Spleen (tissue), 11 donors: ENCODE data around the gene ITPR1. TPM values are rescaled to one million over a fixed set of nuclear protein-coding genes. Genes with fewer than 3 reads are reported as not detected.

Experiments used
- DNase-seq: peaks from one replicate; pipeline ENCODE4 v3.0.0-alpha.2; 2020
- H3K27ac ChIP-seq, 8 donors: fragments of 200-600 bp; sonication (generic) in 7 of 8; 1 replicate in 4 of 8; 2 replicates in 4 of 8; pipeline versions ENCODE4 v1.5.0 to v1.8.0; 2016 to 2021; ENCODE audit warnings: inconsistent platforms in 4 of 8, mild to moderate bottlenecking in 4 of 8, moderate library complexity in 1 of 8
- H3K27me3 ChIP-seq, 7 donors: fragments of 200-600 bp; sonication (generic) in 6 of 7; replicated peaks in 1 of 7; 1 replicate in 4 of 7; 2 replicates in 3 of 7; pipeline versions ENCODE4 v1.5.0 to v1.8.0; 2016 to 2021; ENCODE audit warnings: inconsistent platforms in 3 of 7, mild to moderate bottlenecking in 1 of 7
- H3K36me3 ChIP-seq, 6 donors: fragments of 200-600 bp; sonication (generic) in 5 of 6; 1 replicate in 4 of 6; 2 replicates in 2 of 6; pipeline versions ENCODE4 v1.5.0 to v1.8.0; 2016 to 2021; ENCODE audit warnings: inconsistent platforms in 2 of 6
- H3K4me1 ChIP-seq, 6 donors: fragments of 200-600 bp; sonication (generic) in 5 of 6; 1 replicate in 3 of 6; 2 replicates in 3 of 6; pipeline versions ENCODE4 v1.5.0 to v1.8.0; 2016 to 2021; ENCODE audit warnings: inconsistent platforms in 3 of 6
- H3K4me3 ChIP-seq, 8 donors: fragments of 200-600 bp; sonication (generic) in 7 of 8; 1 replicate in 4 of 8; 2 replicates in 4 of 8; pipeline versions ENCODE4 v1.5.0 to v1.8.0; 2016 to 2021; ENCODE audit warnings: inconsistent platforms in 4 of 8, mild to moderate bottlenecking in 4 of 8, moderate library complexity in 2 of 8
- H3K9me3 ChIP-seq, 8 donors: fragments of 200-600 bp; sonication (generic) in 7 of 8; 1 replicate in 4 of 8; 2 replicates in 4 of 8; pipeline versions ENCODE4 v1.5.0 to v1.8.0; 2016 to 2021; ENCODE audit warnings: inconsistent platforms in 4 of 8
- POLR2A ChIP-seq, 3 donors: fragments of 450-650 bp; IDR thresholded peaks; one replicate each; pipeline ENCODE4 v1.5.1; 2017; ENCODE audit warnings: antibody characterized with exemption in 3 of 3, mild to moderate bottlenecking in 1 of 3
- POLR2AphosphoS5 ChIP-seq, 3 donors: sonication (generic); formaldehyde crosslinking; IDR thresholded peaks; one replicate each; pipeline ENCODE4 v1.5.1; 2017; ENCODE audit warnings: antibody characterized with exemption in 3 of 3
- WGBS, 5 donors: extraction: QIAGEN DNeasy Blood & Tissue Kit in 3 of 5; methylation state at CpG; one replicate each; pipeline versions ENCODE4 v1.1.5 to v1.1.7; 2013 to 2018; 5-methylcytosine and 5-hydroxymethylcytosine counted together
- intact Hi-C: fragments of 100-400 bp; cut with DNase I; formaldehyde crosslinking; loops from one replicate; pipeline ENCODE4 v1.15.0; 2023; ENCODE audit warnings: low total_unique reads
- polyA plus RNA-seq, 3 donors: library from polyadenylated mRNA; stranded (reverse); fragments of 200-250 nt; gene quantifications; one replicate each; pipeline ENCODE4 v1.2.1, GENCODE V29; 2013
- total RNA-seq, 7 donors: library from RNA; depleted of rRNA in 3 of 7; stranded (reverse); fragments of >200 nt in 3 of 7; fragmentation: NEBNext Ultra II Directional in 4 of 7; extraction: Animal tissue kit (Norgen Biotek cat#: 25700) in 4 of 7; gene quantifications; one replicate each; pipeline versions ENCODE4 v1.1.0 to v1.2.1, GENCODE V29; 2016 to 2021
- TF ChIP-seq, protein P1 (sequence below), 11 experiments: fragments of 200-600 bp in 7 of 11; fragments of 450-650 bp in 4 of 11; sonication (generic) in 4 of 11; IDR thresholded peaks in 8 of 11; conservative IDR thresholded peaks in 3 of 11; 1 replicate in 7 of 11; 2 replicates in 4 of 11; pipeline versions ENCODE4 v1.4.0 to v1.8.0; 2016 to 2021; ENCODE audit warnings: antibody characterized with exemption in 11 of 11, inconsistent platforms in 4 of 11, mild to moderate bottlenecking in 1 of 11
- donor health status: healthy with polysubstance abuse.
- donor health status: DM: no; HTN: no; CAD: no; lungs with moderate emphysema.
- donor health status: DM: no; HTN: no; CAD: no.
- donor health status: Bipolar disorder and iron deficiency.
- donor health status: healthy.
- donor health status: DM: no; HTN: no; CAD: no.
- donor health status: DM: yes; HTN: yes; CAD: no.

ITPR1 gene
- total and polyA plus RNA-seq, 10 donors: 17.5 to 194 (median 129) TPM

DNA sequence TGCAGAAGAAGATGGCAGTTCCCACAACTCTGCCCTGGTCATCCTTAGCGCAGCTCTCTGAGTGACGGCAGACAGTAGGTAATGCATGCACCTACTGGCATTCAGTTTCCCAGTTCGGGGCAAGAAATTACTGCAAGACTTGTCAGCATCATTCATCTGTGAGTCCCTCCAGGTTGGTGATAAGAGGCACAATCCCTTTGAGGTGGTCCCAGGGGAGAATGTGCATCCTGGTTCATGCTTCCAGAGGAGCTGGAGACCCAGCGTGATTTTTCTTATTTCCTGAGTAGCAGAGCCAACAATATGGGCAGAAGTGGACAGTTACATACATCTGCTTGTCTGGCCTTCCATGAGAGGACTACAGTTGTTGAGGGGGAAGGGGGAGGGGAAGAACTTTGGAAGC, 250.2 kb downstream of the ITPR1 start:
- Histone ChIP-seq H3K36me3 (peaks cover 0 to 67% (median 4%) of the 10 kb centered on the region in 6 donors), H3K4me1 (peaks cover 12 to 53% (median 31%) of the 10 kb centered on the region in 6 donors), H3K27ac (no peak overlapping the region), H3K27me3 (no peaks in the 10 kb centered on the region), H3K9me3 (no peaks in the 10 kb centered on the region), H3K4me3 (no peak overlapping the region)
- DNase-seq: no peak
- intact Hi-C loops: no loop called here
- TF ChIP-seq POLR2A (IDR thresholded peaks at IDR 0.05): no peak
- no peak for TF ChIP-seq POLR2AphosphoS5 (IDR thresholded peaks at IDR 0.05)
- TF ChIP-seq, protein P1, sequence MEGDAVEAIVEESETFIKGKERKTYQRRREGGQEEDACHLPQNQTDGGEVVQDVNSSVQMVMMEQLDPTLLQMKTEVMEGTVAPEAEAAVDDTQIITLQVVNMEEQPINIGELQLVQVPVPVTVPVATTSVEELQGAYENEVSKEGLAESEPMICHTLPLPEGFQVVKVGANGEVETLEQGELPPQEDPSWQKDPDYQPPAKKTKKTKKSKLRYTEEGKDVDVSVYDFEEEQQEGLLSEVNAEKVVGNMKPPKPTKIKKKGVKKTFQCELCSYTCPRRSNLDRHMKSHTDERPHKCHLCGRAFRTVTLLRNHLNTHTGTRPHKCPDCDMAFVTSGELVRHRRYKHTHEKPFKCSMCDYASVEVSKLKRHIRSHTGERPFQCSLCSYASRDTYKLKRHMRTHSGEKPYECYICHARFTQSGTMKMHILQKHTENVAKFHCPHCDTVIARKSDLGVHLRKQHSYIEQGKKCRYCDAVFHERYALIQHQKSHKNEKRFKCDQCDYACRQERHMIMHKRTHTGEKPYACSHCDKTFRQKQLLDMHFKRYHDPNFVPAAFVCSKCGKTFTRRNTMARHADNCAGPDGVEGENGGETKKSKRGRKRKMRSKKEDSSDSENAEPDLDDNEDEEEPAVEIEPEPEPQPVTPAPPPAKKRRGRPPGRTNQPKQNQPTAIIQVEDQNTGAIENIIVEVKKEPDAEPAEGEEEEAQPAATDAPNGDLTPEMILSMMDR (IDR thresholded peaks at IDR 0.05 in 8 of 11, conservative IDR thresholded peaks at IDR 0.05 in 3 of 11): no peak
- WGBS, 5 donors: 89 to 98% (median 94%) methylated on average over 4 of the region's 4 CpGs

DNA sequence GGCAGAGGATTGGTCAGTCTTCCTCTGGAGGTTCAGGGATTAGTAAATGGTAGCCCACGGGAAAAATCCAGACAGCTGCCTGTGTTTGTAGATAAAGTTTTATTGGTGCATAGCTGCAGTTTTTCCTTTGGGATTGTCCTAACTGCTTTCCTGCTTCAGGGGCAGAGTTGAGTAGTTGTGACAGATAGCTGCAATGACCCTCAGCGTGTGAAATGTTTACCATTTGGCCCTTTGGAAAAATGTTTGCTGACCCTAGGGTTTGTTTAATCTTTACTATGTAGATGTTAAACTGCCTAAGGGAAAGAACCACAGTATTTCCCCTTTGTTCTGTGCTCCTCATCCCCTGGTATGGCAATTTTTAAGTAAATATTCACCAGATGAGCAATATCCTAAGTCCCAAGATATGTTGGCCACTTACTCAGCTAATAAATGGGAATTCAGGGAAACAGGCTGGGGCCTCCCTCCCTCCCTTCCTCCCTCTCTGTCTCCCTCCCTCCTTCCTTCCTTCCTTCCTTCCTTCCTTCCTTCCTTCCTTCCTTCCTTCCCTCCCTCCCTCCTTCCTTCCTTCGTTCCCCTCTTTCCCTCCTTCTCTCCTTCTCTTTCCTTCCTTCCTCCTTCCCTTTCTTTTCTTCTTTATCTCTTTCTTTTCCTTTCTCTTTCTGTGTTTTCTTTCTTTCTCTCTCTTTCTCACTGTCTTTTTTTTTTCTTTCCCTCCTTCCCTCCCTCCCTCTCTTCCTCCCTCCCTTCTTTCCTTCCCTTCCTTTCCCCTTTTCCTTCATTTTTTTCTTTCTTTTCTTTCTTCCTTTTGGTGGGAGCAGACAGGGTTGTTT, 251.5 kb downstream of the ITPR1 start:
- H3K4me1 ChIP-seq: peaks cover 12 to 53% (median 34%) of the 10 kb centered on the region in 6 donors
- no peak for DNase-seq
- 70 to 82% (median 74%) methylated on average over 3 of the region's 3 CpGs for WGBS, 5 donors
- H3K4me3 ChIP-seq: no peak overlapping the region
- H3K27me3 ChIP-seq: no peaks in the 10 kb centered on the region
- H3K27ac ChIP-seq: no peak overlapping the region
- TF ChIP-seq, protein P1 (IDR thresholded peaks at IDR 0.05 in 8 of 11, conservative IDR thresholded peaks at IDR 0.05 in 3 of 11): no peak
- intact Hi-C loops: no loop called here
- H3K9me3 ChIP-seq: no peaks in the 10 kb centered on the region
- peaks cover 0 to 62% (median 4%) of the 10 kb centered on the region in 6 donors for H3K36me3 ChIP-seq

DNA sequence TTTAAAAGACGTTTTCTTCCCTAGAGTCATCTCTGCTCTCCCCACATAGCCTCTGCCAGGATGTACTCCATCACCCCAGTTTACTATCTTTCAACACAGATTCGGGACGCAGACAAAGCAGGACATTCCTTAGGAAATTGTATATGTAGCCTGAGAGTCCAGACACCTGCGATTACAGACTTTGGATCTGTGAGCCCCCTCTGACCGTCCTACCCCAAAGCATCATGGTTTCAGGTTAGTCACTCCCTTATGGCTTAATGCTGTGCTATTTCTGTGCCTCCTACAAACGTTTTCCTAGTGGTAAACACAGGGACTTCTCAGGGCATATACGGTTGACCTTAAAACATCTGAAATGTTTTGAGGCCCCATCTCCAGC, 252.1 kb downstream of the ITPR1 start:
- 70 to 83% (median 81%) methylated on average over 7 of the region's 7 CpGs for WGBS, 5 donors
- no peak overlapping the region for H3K4me3 ChIP-seq
- no peak for DNase-seq
- intact Hi-C loops: no loop called here
- H3K27me3 ChIP-seq: no peaks in the 10 kb centered on the region
- H3K36me3 ChIP-seq: peaks cover 0 to 64% (median 4%) of the 10 kb centered on the region in 6 donors
- H3K9me3 ChIP-seq: no peaks in the 10 kb centered on the region
- no peak overlapping the region for H3K27ac ChIP-seq
- no peak for TF ChIP-seq POLR2A (IDR thresholded peaks at IDR 0.05)
- TF ChIP-seq, protein P1 (IDR thresholded peaks at IDR 0.05 in 8 of 11, conservative IDR thresholded peaks at IDR 0.05 in 3 of 11): no peak
- TF ChIP-seq POLR2AphosphoS5 (IDR thresholded peaks at IDR 0.05): no peak
- peaks cover 16 to 53% (median 36%) of the 10 kb centered on the region in 6 donors for H3K4me1 ChIP-seq

DNA sequence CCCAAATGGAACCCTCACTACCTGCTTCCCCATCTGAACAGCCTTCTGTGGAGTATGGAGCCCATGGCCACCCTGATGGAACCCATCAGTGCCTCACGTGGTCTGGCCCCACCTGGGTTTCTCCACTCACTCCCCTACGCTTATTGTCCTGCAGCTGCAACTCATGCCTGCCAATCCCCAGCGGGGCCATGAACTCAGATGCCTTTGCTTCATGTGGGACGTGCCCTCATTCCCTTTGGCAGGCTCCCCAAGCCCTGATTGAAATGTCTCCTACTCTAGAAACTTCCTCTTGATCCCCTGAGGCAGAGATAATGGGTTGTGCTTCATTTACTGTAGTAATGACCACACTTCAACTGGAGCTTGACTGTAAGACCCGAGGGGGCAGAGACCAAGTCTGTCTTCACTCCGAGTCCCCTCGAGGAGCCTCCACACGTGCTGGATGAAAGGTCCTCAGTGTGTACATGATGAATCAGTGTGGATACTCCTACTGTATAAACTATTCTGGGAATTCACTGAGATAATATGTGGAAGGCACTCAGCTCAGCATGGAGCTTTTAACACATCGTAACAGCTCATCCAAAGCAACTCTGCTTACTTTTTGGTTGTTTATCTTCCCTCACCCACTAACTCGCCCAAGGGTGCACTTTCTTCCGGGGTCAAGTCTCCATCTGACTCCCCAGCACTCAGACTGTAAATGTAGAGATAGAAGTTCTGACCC, 253.3 kb downstream of the ITPR1 start:
- 81 to 89% (median 85%) methylated on average over 11 of the region's 11 CpGs for whole genome bisulfite sequencing, 5 donors
- peaks cover 20 to 53% (median 35%) of the 10 kb centered on the region in 6 donors for H3K4me1 ChIP-seq
- DNase-seq: no peak
- no peak for TF ChIP-seq POLR2A (IDR thresholded peaks at IDR 0.05)
- no peak for TF ChIP-seq POLR2AphosphoS5 (IDR thresholded peaks at IDR 0.05)
- TF ChIP-seq, protein P1 (IDR thresholded peaks at IDR 0.05 in 8 of 11, conservative IDR thresholded peaks at IDR 0.05 in 3 of 11): no peak
- H3K27me3 ChIP-seq: no peaks in the 10 kb centered on the region
- intact Hi-C loops: no loop called here
- H3K36me3 ChIP-seq: peaks cover 0 to 67% (median 4%) of the 10 kb centered on the region in 6 donors
- no peaks in the 10 kb centered on the region for H3K9me3 ChIP-seq
- no peak overlapping the region for H3K4me3 ChIP-seq
- H3K27ac ChIP-seq: no peak overlapping the region
